Retinal pigment epithelial cell (primary cell): Measurements from ENCODE around the gene LMO4.
A peak's percentile ranks its signal among the peaks of the same experiment; 100 is the strongest.

Experiments used
- DNase-seq: peaks from one replicate; pipeline ENCODE4 v3.0.0-alpha.2; 2010; ENCODE audit warnings: low read depth
- H3K4me3 ChIP-seq: 2 replicates; pipeline ENCODE4 v1.5.1; 2011; ENCODE audit warnings: mild to moderate bottlenecking, low read length, control low read depth, moderate library complexity
- TF ChIP-seq, protein P1 (sequence below): conservative IDR thresholded peaks from 2 replicates; pipeline ENCODE4 v1.5.1; 2011; ENCODE audit warnings: low read depth, low read length, control low read depth, inconsistent platforms

The LMO4 gene

DNA sequence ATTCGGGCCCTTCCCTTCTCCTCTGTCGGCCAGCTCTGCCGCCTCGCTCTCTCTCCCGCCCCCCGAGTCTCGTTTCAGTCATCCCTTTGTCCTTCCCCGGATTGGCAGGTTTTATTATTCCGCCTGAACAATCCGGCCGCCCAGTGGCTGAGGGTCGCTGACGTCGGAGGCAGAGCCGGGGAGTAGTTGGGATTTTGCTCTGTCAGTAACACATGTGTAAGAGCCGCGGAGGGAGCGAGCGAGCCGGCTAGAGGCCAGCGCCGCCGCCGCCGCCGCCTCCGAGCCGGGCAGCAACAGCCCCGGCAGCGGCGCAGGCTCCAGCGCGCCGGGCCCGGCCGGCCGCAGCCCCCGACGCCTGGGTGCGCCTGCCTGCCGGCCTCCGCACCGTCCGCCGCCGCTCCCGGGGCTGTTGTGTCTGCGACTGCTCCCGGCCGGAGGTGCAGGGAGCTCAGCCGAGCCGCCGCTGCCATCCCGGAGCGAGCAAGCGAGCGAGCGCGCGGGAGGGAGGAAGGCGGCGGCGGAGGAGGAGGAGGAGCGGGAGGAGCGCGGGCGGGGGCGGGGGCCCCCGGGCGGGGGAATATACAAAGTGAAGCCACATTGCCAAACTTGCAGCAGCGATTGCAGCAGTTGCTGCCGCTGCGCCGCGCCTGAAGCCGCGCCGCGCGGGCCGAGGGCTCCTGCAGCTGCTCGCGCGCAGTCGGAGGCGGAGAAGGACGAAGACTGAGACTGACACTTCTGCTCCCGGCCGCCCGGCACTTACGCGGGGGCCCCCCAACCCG, at the start of gene LMO4:
LMO4 (plus strand) TSS at position 609 of the 779 bp plus-strand sequence. CDS start 3,136 bp downstream, outside the sequence.
- TF ChIP-seq, protein P1, sequence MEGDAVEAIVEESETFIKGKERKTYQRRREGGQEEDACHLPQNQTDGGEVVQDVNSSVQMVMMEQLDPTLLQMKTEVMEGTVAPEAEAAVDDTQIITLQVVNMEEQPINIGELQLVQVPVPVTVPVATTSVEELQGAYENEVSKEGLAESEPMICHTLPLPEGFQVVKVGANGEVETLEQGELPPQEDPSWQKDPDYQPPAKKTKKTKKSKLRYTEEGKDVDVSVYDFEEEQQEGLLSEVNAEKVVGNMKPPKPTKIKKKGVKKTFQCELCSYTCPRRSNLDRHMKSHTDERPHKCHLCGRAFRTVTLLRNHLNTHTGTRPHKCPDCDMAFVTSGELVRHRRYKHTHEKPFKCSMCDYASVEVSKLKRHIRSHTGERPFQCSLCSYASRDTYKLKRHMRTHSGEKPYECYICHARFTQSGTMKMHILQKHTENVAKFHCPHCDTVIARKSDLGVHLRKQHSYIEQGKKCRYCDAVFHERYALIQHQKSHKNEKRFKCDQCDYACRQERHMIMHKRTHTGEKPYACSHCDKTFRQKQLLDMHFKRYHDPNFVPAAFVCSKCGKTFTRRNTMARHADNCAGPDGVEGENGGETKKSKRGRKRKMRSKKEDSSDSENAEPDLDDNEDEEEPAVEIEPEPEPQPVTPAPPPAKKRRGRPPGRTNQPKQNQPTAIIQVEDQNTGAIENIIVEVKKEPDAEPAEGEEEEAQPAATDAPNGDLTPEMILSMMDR, result no peak
- H3K4me3 ChIP-seq, result peak within 1 kb of the TSS; percentile 66
- DNase-seq, result peak; percentile 95

DNA sequence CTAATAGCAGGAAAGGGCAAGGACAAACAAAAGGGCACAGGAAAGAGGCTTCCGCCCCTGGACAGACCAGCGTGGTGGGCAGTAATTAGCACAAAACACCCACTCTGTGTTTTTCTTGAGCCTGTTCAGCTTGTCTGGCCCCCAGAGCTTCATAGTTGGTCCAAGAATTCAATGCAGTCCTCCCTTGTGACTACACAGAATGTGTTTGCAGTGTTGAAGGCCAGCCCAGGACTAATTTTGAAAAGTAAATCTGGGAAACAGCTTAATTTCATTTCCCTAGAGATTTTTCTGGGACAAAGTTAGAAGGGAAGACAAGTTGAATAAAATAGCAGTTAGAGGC, 49.2 kb upstream of the LMO4 start:
- H3K4me3 ChIP-seq, result no peak overlapping the region
- TF ChIP-seq, protein P1, result no peak
- no peak for DNase-seq

DNA sequence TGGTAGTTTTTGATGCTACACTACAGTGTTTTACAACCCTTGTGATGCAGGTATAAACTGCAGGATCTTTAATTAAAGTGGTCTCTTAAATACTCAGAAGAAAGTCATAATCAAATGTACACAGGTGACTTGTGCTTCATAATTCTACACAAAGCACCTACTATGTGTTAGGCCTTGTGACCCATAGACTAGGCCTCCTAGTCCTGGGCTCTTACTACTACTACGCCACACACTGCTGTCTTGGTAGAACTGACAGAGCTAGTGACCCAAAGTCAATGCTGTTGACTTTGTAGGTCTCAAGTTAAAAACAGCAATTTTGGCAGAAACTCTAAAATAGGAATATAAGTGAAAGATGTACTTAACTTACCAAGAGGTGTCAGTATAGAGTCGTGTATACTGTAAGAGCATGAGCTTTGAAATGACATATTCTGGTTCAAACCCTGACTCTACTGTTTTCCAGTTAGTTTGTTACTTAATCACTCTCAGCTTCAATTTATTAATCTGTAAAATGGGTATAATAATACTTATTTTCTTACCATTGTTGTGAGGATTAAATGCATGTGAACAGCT, 48.6 kb upstream of the LMO4 start:
- TF ChIP-seq, protein P1, result peak; percentile 15
- no peak overlapping the region for H3K4me3 ChIP-seq
- no peak for DNase-seq

DNA sequence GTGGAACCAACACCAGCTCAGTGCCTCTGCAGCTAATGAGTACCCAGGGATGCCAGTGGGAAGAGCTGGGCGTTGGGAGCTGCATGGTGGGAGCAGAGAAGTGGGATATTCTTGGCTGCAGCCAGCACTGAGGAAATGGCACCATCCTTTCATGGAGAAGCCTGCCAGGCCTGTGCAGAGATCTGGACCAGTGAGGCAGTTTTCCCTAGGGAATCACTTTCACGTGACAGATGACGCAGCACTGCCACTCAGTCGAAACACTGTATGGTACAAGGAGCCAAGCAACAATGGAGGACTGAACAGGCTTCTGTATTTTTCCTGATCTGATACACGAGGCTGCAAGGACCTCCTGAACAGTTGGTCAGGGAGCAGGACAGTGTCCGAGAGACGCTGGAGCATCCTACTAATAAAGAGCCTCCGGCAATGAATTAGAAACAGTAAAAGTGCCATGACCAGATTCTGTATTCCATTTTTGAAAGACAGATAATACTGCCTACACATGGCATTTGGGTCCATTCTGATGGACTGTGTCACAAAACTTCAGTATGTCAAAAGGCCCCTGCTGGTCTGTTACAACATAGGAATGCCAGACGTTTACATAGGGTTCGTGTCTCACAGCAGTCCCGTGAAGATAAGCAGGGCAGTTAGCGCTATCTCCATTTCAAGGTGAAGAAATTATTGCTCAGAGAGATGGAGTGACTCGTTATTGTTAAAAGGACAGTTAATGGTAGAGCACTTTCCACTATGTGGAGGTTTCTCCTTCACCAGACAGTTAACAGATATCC, 44.0 kb upstream of the LMO4 start:
- no peak for DNase-seq
- H3K4me3 ChIP-seq, result no peak overlapping the region
- TF ChIP-seq, protein P1, result no peak

DNA sequence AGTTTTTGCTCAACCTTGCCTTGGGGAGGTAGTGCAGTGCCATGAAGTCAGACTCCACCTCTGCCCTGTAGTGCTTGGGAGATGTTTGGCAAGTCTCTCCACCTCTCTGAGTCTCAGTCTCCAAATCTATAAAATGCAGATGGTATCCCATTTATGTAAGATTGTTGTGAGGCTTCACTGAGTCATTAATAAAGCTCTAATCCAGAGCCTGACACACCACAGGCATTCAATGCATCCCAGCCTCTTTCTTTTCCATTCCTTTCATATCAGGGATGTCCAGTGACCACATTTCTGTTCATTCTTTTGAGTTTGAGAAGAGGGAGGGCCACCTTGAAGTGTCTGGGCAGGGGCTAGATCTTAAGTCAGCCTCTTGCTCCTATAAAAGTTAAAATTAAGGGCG, 37.6 kb upstream of the LMO4 start:
- TF ChIP-seq, protein P1, result no peak
- DNase-seq, result no peak
- no peak overlapping the region for H3K4me3 ChIP-seq

GRCh38 chr1:87292684-87293493, 35.8 kb upstream of the LMO4 start:
- TF ChIP-seq, protein P1, result peak; percentile 69
- no peak for DNase-seq
- no peak overlapping the region for H3K4me3 ChIP-seq
